ENCODE measurements around the gene CFAP119.

Gene CFAP119

DNA sequence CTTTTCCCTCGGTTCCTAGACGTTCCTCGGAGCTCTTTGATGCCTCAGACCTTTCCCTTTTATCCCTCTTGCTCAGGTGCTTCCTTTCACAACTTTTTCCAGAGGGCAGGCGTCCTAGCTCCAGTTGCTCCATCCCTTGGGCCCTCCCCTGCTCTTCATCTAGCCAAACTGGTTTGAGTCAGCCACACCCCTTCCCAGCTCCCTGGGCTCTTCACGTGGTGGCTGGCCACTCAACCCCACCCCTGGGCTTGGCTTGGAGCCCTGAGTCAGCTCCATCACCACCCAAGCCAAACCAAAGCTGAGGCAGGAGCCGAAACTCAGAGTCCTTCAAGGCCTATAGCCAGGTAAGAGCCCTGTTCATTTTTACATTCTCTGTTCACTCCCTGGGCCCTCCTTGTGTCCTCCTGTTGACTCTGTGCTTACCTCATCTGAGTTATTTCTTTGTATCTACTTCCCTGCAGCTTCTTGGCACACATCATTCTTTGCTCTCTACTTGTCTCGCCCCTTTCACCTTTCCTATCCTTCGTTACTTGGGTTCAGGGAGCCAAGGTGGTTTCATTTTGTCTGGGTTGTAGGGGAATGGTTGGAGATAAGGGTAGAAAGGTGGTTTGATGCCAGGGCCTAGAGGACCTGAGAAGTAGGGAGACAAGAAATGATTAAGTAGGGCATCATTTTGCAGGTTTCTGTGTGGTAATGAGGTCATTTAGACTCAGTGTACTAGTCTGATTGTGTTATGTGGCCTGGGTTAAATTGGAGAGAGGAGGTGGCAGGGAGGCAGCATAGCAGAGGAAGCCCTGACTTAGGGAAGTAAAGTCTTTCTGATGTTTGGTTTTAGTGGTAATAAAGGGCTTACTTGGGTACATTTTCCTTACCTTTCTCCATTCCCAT lies 21.3 kb downstream of the CFAP119 start:
- no peak for DNase-seq (ENCODE audit: low read depth)

DNA sequence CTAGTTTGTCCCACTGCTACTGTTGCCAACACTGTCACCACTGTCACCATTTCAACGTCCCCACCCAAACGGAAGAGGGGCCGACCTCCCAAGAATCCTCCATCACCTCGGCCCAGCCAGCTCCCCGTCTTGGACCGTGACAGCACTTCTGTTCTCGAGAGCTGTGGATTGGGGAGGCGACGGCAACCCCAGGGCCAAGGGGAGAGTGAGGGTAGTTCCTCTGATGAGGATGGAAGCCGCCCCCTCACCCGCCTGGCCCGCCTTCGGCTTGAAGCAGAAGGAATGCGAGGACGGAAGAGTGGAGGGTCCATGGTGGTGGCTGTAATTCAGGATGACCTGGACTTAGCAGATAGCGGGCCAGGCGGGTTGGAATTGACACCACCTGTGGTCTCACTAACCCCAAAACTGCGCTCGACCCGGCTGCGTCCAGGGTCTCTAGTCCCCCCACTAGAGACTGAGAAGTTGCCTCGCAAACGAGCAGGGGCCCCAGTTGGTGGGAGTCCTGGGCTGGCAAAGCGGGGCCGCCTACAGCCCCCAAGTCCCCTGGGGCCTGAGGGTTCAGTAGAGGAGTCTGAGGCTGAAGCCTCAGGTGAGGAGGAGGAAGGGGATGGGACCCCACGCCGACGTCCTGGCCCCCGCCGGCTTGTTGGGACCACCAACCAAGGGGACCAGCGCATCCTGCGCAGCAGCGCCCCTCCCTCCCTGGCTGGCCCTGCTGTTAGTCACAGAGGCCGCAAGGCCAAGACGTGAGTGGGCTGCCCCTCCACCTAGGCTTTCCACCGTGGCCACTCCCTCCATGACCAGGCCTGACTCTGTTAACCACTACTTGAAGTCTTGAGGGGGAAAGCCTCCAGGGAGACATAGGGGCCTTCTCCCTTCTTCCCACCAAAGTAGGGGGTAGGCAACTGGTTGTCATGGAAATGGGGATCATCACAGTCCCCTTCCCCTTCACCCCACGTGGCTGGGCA lies 22.6 kb downstream of the CFAP119 start:
- no peak for DNase-seq (ENCODE audit: low read depth)

GRCh38 chr16:30737794-30738648 lies 23.8 kb downstream of the CFAP119 start:
- DNase-seq (ENCODE audit: low read depth): no peak

DNA sequence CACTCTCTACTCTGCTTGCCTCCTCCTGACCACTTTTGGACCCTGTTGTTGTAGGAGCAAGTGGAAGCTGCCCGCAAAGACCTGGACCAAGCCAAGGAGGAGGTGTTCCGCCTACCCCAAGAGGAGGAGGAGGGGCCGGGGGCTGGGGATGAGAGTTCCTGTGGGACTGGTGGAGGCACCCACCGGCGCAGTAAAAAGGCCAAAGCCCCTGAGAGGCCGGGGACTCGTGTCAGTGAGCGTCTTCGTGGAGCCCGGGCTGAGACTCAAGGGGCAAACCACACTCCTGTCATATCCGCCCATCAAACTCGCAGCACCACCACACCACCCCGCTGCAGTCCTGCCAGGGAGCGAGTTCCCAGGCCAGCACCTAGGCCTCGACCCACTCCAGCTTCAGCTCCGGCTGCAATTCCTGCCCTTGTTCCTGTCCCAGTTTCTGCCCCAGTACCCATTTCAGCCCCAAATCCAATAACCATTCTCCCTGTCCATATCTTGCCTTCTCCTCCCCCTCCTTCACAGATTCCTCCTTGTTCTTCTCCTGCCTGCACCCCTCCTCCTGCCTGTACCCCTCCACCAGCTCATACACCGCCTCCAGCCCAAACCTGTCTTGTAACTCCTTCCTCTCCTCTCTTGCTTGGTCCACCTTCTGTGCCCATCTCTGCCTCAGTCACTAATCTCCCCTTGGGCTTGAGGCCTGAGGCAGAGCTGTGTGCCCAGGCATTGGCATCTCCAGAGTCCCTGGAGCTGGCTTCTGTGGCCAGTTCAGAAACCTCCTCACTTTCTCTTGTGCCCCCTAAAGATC lies 24.7 kb downstream of the CFAP119 start:
- DNase-seq (ENCODE audit: low read depth): no peak

DNA sequence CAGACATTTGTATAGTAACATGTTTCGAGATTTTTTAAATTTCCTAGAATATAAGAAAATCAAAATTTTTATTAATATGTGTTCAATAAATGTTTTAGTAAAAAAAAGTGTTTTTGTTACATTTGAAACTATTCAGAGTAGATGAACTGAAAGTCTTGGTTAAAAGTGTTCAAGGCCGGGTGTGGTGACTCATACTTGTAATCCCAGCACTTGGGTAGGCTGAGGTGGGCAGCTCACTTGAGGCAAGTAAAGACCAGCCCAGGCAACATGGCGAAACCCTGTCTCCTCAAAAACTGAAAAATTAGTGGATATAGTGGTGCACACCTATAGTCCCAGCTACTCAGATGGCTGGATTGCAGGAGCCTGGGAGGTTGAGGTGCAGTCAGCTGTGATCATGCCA lies 30.5 kb downstream of the CFAP119 start:
- no peak for DNase-seq (ENCODE audit: low read depth)

DNA sequence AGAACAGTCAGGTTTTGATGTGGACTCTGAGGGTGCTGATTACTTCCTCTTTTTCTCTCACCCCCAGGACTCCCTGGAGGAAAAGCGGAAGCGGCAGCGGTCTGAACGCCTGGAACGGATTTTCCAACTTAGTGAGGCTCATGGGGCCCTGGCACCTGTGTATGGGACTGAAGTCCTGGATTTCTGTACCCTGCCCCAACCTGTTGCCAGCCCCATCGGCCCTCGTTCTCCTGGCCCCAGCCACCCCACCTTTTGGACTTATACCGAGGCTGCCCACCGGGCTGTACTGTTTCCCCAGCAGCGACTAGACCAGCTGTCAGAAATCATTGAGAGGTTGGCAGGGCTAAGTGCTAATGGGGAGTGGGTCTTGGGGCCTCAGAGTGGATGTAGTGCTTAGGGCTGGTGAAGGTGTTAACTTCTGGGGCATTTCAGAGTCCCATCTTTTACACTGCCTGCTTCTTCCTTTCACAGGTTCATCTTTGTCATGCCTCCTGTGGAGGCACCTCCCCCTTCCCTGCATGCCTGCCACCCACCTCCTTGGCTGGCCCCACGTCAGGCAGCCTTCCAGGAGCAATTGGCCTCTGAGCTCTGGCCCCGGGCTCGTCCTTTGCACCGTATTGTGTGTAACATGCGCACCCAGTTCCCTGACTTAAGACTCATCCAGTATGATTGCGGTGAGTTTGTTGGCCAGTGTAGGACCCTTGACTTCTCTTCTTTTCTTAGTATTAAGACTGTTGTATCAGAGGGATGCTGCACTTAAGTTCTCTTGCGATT lies 32.8 kb downstream of the CFAP119 start:
- DNase-seq (ENCODE audit: low read depth): no peak

- no peak for DNase-seq (ENCODE audit: low read depth)
Measured at GRCh38 chr16:30728321-30728720, 33.5 kb downstream of the CFAP119 start.

DNA sequence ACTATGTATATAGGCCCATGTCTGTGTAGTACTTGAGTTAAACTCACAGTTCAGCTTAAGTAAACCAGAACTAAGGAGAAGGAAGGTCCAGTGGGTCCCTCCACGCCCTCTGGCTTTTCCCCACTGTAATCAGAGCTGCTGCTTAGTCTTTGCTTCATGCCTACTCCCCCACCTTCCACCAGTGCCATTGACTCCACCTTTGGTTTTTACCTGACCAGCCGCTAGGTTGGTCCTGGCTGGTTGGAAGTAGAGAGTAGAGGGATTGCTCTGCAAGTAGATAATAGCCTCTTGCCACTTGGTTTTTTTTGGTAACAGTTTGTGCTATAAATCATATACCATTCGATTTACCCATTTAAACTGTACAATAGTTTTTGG lies 36.5 kb downstream of the CFAP119 start:
- no peak for DNase-seq (ENCODE audit: low read depth)

DNA sequence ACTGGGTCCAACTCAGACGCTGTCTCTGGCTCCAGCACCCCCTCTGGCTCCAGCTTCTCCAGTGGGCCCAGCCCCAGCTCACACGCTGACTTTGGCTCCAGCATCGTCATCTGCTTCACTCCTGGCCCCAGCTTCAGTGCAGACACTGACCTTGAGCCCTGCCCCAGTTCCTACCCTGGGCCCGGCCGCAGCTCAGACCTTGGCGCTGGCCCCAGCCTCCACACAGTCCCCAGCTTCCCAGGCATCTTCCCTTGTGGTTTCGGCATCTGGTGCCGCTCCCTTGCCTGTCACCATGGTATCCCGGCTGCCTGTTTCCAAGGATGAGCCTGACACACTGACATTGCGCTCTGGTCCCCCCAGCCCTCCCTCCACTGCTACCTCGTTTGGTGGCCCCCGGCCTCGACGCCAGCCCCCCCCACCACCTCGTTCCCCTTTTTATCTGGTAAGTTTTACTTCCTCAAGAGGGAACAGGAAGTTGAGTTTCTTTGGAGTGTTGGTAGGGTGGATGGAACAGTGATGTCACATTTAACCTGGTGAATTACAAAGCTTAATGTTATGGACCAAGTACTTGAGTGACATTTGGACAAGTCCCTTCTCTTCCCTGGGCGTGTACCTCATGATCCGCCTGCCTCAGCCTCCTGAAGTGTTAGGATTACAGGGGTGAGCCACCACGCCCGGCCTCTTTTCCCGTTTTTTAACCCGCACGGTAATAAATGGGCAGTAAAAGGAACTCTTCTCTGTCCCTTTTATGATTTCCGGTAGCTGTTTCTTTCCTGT lies 37.0 kb downstream of the CFAP119 start:
- DNase-seq (ENCODE audit: low read depth): no peak

- DNase-seq (ENCODE audit: low read depth): no peak
Measured at GRCh38 chr16:30723725-30724355, 38.0 kb downstream of the CFAP119 start.

GRCh38 chr16:30722916-30723315 lies 38.9 kb downstream of the CFAP119 start:
- DNase-seq (ENCODE audit: low read depth): no peak

DNA sequence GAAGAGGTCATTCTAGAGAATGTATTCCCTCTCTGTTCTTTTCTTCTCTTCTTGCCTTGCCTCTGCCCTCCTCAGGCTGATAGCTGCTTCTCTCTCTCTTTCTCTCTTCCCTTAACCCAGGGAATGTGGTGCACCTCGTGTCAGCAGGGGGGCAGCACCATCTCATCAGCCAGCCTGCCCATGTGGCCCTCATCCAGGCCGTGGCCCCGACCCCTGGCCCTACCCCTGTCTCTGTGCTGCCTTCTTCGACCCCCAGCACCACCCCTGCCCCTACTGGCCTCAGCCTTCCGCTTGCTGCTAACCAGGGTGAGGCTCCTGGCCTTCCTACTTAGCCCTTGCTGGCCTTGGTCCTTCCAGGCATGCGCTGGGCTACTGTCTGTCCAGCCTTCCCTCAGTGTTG lies 39.4 kb downstream of the CFAP119 start:
- DNase-seq (ENCODE audit: low read depth): no peak

DNA sequence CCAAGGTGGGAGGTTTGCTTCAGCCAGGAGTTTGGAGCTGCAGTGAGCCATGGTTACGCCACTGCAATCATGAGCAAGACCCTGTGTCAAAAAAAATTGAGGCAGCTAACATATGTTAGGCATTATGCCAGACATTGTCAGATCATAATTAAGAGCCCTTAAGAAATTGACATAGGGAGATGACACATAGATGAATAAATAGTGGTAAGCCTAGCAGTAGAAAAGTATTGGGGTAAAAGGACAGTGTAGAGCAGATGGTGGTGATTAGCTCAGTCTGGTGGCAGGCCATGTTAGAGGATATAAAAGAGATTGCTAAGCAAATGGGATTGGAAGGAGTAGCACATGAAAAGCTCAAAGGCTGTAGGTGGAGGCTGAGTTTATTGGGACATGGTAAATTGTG lies 40.3 kb downstream of the CFAP119 start:
- DNase-seq (ENCODE audit: low read depth): no peak

- DNase-seq (ENCODE audit: low read depth): no peak
Measured at GRCh38 chr16:30721167-30721566, 40.7 kb downstream of the CFAP119 start.

- DNase-seq (ENCODE audit: low read depth): no peak
Measured at GRCh38 chr16:30720694-30721093, 41.2 kb downstream of the CFAP119 start.

DNA sequence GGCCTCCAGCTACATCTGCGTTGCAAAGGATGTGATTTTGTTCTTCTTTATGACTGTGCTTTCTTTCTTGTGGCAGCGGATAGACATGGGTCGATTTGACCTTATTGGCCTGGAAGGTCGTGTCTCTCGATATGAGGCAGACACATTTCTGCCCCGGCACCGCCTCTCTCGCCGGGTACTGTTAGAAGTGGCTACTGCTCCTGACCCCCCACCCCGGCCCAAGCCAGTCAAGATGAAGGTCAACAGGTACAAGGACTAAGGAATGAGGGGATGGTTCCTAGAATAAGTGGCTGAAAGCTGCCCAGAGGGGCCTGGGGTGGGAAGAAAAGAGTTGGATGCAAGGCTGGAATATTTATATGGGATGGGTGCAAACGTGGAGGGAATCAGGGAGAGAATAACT lies 41.8 kb downstream of the CFAP119 start:
- DNase-seq (ENCODE audit: low read depth): no peak

- DNase-seq (ENCODE audit: low read depth): peak; percentile 14
Measured at GRCh38 chr16:30715750-30716445, 46.0 kb downstream of the CFAP119 start.

- no peak for DNase-seq (ENCODE audit: low read depth)
Measured at GRCh38 chr16:30711712-30712111, 50.1 kb downstream of the CFAP119 start.

All from activated T-helper 1 cell treated with Interleukin-2 at 50 U/mL for 16 hours (primary cell).